CD4-positive, alpha-beta T cell treated with Interleukin-15 for 1 hour (primary cell): ENCODE results near the gene TEX22.

Experiments used
- DNase-seq: peaks from one replicate; pipeline ENCODE4 v3.0.0-alpha.2; 2020

The TEX22 gene

DNA sequence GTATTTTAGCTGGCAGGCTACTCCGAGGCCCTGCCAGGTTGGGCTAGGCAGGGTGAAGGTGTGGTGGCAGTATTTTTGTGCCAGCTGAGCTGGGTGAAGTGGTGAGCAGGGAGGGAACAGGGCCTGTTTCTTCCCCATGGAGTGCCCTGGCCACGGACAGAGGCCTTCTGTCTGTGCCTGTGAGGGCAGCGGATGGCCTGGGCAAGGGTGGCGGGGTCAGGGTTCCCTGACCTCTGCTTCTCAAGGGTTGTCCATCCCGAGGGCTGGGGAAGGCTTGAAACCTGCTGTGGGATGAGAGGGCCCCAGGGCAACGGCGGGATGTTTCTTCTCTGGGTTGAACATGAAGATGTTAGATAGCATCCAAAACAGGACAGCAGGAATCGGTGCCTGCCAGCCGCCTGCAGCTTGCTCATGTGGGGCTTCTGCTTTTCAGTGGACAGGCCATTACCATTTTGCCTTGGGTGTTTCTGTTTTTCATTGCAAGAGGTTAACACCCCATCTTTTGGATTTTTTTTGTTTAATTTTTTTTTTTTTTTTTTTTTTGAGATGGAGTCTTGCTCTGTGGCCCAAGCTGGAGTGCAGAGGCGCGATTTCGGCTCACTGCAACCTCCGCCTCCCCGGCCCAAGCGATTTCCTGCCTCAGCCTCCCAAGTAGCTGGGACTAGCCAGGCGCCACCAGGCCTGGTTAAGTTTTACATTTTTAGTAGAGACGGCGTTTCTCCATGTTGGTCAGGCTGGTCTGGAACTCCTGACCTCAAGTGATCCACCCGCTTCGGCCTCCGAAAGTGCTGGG, 24.6 kb downstream of the TEX22 start:
- no peak for DNase-seq

DNA sequence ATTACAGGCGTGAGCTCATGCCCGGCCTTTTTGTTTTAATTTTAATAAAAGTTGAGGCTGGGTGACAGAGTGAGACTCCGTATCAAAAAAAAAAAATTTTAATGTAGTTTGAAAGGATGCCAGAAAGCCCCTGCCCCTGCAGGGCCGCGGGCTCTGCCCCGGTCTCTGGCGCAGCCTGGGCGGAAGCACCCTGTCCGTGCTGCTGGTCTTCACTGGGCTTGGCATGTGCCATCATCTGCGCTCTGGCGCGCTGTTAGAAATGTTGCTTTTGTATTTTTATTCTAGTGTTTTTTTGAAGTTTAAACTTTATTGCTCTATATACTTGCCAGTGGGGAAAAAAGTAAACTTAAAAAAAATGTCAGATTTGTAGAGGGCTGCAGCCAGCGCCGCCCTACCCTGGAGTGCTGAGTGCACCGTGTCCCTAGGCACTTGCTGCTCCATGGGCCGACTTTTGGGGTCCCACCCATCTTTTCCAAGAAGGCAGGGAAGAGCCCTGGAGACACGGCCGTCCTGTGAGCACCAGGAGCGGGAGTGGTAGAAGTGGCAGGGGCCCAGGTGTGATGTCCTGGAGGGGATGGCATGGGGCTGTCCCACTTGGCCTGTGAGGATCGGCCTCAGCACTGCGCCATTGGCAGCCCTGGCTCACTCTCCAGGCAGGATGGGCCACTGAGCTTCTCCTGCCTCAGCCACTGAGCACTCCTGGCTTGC, 25.3 kb downstream of the TEX22 start:
- no peak for DNase-seq

DNA sequence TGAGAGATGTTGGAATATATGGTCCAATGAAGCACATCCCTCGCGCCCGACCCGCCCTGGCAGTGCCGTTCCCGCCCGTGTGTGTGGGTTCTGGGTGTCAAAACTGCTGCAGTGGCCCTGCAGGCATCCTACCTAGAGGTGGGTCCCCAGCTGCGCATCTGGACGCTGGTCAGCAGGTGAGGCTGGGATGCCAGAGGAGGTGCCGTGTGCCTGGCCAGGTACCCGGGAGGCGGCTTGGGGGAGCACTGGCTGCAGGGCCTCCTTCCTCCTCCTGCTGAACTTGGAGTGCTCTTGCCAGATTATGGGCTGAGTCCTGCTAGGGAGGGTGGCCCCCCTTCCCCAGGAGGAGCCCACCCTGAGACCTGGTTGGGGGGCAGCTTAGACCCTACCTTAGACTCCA, 26.5 kb downstream of the TEX22 start:
- no peak for DNase-seq

DNA sequence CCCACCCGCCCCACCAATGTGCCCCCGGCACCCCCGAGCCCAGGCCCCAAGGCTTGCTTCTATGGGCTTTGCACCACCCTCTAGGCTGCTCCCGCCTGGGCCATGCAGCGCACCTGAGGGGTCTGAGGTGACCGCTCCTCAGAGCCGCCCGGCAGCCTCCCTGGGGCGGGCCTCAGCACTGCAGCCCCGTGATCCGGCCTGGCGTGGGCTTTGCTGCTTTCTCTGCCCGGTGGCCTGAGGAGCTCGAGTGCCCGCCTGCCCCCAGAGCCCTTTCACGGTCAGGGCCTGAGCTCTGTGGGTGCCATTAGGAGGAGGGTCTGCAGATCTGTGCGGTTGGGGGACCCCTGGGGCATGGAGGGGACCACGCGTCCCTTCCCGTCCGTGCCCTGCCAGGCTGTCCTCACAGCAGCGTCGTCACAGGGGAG, 27.5 kb downstream of the TEX22 start:
- DNase-seq, result no peak

- DNase-seq, result no peak
These were observed 28.2 kb downstream of the TEX22 start for GRCh38 chr14:105426416-105427130.

DNA sequence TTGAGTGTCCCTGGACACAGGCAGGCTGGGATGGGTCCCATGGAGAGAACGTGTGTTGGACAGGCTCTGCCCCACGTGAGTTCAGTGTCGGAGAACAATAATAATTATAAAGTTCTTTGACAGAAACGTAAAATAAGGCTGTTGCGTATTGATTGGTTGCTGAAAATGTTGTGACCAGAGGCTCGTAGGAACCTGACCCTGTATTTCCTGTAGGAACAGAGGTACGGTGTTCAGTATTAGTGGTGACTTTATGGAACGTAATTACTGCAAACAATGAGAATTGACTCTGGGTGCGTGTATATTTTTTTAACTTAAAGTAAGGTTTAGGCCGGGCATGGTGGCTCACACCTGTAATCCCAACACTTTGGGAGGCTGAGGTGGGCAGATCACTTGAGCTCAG, 29.1 kb downstream of the TEX22 start:
- DNase-seq, result no peak

- DNase-seq, result no peak
These were observed 29.7 kb downstream of the TEX22 start for GRCh38 chr14:105427936-105428485.

- DNase-seq, result no peak
These were observed 31.7 kb downstream of the TEX22 start for GRCh38 chr14:105430042-105430441.

- no peak for DNase-seq
These were observed 32.2 kb downstream of the TEX22 start for GRCh38 chr14:105430565-105430964.

GRCh38 chr14:105431256-105431655, 32.9 kb downstream of the TEX22 start:
- DNase-seq, result no peak

GRCh38 chr14:105432657-105433056, 34.3 kb downstream of the TEX22 start:
- DNase-seq, result no peak

- no peak for DNase-seq
These were observed 34.8 kb downstream of the TEX22 start for GRCh38 chr14:105433161-105433605.

DNA sequence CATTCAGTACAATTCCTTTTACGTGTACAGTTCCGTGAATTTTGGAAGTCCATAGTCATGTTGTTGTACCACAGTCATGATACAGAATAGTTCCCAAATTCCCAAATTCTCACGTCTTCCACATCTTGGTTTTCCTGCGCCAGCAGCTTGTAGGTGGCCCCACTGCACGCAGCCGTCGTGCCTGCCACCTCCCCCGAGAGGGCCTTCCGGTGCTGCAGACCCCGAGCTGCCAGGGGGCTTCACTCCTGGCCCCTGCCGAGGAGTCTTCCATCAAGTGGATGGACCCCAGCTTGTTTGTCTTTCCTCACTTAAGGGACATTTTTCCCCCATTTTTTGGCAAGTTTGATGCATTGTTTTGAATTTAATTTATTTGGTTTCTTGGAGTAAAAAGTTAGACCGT, 38.1 kb downstream of the TEX22 start:
- no peak for DNase-seq

GRCh38 chr14:105436891-105437722, 38.8 kb downstream of the TEX22 start:
- no peak for DNase-seq

DNA sequence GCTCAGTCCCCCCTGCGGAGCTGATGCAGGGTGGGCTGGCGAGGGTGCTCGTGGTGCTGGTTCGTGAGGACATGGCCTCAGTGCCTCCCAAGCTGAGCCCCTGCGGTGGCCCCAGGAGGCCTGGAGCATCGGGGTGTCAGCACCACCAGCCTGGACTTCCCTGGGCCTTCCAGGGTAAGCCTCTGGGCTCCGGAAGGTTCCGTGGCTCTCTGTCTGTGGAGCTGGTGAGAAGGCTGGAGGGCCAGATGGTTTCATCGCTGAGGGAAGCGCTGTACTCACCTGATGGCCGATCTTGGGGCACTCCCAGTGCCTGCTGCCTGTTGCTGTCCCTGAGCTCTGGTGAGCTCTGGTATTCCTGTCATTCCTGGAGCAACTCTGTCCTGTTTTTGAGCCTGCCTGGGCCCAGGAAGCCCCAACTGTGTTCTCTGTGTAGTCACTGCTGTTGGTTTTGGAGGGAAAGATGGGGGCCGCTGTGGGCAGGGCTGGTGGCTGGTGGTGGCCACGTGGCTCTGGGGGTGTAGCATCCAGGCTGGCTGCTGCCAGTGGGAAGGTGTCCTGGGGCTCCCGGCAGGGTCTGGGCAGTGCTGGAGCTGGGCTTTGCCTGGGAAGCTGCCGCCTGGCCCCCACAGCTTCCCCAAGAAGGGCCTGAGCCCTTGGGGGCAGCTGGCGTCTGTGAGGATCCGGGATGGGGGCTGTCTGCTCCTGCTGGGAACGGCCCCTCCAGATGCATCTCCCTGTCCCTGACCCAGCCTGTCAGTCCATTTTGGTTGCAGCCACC, 39.6 kb downstream of the TEX22 start:
- no peak for DNase-seq

GRCh38 chr14:105439179-105439578, 40.8 kb downstream of the TEX22 start:
- DNase-seq, result no peak

DNA sequence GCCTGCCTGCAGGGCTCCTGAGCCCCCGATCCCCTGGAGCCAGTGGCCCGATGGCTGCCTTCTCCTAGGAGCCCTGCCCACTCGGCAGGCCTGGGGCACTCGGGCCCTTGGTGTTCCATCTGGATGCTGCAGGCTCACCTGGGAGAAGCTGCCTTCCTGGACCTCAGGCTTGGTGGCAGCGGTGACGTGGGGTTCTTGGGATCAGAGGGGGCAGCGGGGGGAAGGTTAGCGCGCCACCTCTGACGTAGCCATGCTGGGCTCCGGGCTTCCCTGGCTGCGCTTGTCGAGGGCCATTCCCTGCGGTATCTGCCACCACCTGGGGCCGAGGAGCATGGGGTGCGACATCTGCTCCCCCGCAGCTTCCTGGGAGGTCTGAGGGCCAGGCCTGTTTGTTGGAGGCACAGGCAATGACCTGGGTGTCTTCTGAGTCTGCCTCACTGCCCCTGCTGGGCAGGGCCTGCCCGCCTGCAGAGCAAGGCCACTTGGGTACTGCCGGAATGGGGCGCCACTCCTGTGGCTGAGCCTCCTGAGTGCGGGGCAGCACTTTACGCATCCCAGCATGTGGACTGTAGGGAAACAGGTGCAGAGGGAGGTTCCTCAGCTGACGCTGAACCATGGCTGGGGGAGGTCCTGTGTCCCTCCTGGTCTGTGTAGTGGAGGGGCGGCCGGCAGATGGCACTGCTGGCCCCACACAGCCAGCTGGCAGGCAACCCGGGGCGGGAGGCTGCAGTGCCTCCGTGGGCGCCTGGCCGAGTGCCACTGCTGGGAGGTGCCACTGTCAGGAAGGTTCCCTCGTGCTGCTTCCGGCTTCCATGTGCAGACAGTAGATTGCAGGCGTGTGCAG, 41.6 kb downstream of the TEX22 start:
- no peak for DNase-seq

DNA sequence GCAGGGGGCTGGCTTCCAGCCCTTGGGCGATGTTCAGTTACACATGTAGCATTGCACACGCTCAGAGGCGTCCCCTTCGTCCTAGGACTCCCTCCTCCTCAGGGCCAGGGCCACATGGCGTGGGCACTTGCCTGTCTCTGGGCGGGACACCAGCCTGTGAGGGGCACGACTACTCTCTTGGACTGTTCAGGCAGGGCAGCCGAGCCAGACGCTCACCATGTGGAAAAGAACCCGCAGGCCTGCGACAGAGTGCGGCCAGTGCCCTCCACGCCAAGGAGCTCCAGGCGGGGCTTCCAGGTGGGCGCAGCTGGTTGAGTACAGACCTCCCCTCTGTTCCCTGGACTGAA, 42.2 kb downstream of the TEX22 start:
- DNase-seq, result no peak

DNA sequence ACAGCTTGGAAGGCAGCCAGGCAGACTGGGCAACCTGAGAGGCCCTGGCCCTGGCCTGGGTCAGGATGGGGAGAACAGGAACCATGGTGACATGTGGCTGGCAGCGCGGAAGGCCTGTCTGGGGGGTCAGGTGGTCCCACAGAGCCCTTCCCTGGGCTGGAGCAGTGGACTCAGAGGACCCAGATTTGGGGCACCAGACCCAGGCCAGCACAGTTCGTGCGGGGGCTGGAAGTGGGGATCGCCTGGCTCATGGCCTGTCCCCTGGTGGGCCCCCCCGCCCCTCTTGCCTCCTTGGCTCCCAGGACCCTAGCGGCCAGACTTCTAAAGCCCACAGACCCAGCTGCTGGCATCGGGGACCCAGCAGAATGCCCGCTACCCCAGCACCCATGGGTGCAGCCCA, 42.7 kb downstream of the TEX22 start:
- no peak for DNase-seq

DNA sequence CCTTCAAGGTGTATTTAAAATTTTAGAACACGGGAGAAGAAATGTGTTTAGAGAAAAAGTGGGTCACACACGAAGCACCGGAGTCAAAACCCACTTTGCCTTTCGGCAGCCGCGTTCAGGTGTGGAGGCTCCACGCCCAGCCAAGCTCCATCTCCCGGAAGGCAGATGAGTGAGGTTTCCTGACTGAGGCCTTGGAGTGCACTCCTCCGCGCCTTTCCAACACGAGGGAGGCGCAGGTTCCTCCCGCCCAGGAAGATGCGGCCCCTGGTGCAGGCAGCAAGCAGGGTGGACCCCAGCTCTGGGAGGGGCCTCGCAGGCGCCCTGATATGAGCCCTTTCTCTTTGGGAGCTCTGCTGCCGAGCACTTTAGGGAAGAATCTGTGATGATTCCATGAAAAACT, 43.8 kb downstream of the TEX22 start:
- no peak for DNase-seq

DNA sequence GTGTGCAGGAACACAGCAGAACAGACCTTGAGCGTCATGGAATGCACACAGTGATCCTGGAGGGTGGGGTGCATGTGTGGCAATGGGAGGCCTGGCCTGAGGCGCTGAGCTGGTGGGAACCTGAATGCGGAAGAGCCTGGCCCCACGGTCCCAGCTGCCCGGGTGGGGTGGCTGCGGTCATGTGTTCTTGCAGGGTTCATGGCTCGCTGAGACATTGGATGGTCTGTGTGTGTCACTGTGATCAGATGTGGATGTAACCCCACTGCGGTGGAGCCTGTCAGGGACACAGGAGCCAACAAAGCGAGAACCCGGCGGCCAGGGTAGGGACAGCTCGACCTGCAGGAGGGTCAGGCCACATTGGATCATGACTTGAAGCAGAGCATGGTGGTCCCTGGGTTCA, 44.5 kb downstream of the TEX22 start:
- DNase-seq, result no peak
